ENCODE measurements around the gene CATSPERE. TPM values are rescaled to one million over a fixed set of nuclear protein-coding genes. Genes with fewer than 3 reads are reported as not detected.

CATSPERE gene
- total and polyA plus RNA-seq, 2 of the 8 experiments (the other 6 are each of a cell fraction or from before 2014, with no cell fraction given) = 0.05 to 0.45 TPM

DNA sequence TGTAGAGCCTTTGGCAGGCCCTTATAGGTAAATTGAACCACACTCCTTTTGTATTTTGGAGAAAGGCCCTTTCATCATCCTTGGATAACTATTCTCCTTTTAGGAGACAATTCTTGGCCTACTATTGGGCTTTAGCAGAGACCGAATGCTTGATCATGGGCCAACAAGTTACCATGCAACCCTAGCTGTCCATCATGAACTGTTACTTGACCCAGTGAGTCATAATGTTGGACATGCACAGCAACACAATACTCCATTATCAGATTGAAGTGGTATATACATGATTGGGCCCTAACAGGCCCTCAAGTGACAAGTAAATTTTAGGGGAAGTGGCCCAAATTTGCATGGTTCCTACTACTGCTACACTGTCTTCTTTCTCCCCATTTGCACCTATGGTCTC is 84.4 kb downstream of the CATSPERE start:
- Histone ChIP-seq H4K5ac (ENCODE audit: insufficient read length, low read depth, low read length) (no peak overlapping the region), H3K27me3 (replicated peaks in 1 of 4; ENCODE audit: control insufficient read depth in 3 of 4, extremely low read depth in 1 of 4, insufficient read depth in 3 of 4, low read length in 3 of 4) (no peaks in the 10 kb centered on the region), H4K8ac (ENCODE audit: extremely low read depth, insufficient read depth, low read length) (no peak overlapping the region), H2BK120ac (replicated peaks; ENCODE audit: low read depth, low read length) (no peak overlapping the region), H3K4me3 (ENCODE audit: extremely low read depth in 1 of 4, insufficient read depth in 2 of 4, low read depth in 3 of 4, low read length in 4 of 4) (no peak overlapping the region), H3K4me1 (replicated peaks in 1 of 4; ENCODE audit: control insufficient read depth in 3 of 4, insufficient read depth in 4 of 4, low read length in 3 of 4) (no peaks in the 10 kb centered on the region), H4K20me1 (replicated peaks in 1 of 2; ENCODE audit: control insufficient read depth in 1 of 2, insufficient read depth in 2 of 2, low read length in 2 of 2) (no peaks in the 10 kb centered on the region), H3K36me3 (ENCODE audit: control insufficient read depth in 2 of 4, insufficient read depth in 4 of 4, low read length in 3 of 4) (no peaks in the 10 kb centered on the region), H2BK12ac (ENCODE audit: low read depth, low read length) (no peak overlapping the region), H3K4me2 (ENCODE audit: insufficient read depth in 1 of 2, low read depth in 2 of 2, low read length in 2 of 2) (no peak overlapping the region), H3K23me2 (ENCODE audit: low read depth, low read length) (no peaks in the 10 kb centered on the region), H3K79me1 (ENCODE audit: low read depth, low read length) (no peaks in the 10 kb centered on the region), H3K56ac (replicated peaks; ENCODE audit: insufficient read length, low read depth, low read length) (no peak overlapping the region), H2AFZ (ENCODE audit: low read length) (no peak overlapping the region), H3K9ac (replicated peaks in 1 of 4; ENCODE audit: extremely low read depth in 1 of 4, low read depth in 3 of 4, low read length in 3 of 4) (no peak overlapping the region), H3K23ac (ENCODE audit: insufficient read length) (no peak overlapping the region), H3K14ac (ENCODE audit: insufficient read length) (no peak overlapping the region), H3K27ac (ENCODE audit: low read depth, low read length) (no peak overlapping the region), H2BK20ac (ENCODE audit: low read length) (no peak overlapping the region), H2BK5ac (ENCODE audit: low read depth, low read length) (no peak overlapping the region), H3K9me3 (ENCODE audit: insufficient read depth in 2 of 2, low read depth in 1 of 2, low read length in 1 of 2) (peaks cover 2 to 3% of the 10 kb centered on the region in 2 experiments; a peak in 1 of 4 replicates), H3K79me2 (ENCODE audit: control insufficient read depth in 1 of 2, insufficient read depth in 2 of 2, low read length in 2 of 2) (no peaks in the 10 kb centered on the region), H3K4ac (replicated peaks; ENCODE audit: insufficient read length, low read depth, low read length) (no peak overlapping the region), H4K91ac (replicated peaks; ENCODE audit: insufficient read length, low read length) (no peak overlapping the region), H2AK5ac (ENCODE audit: low read depth, low read length) (no peak overlapping the region), H3K18ac (ENCODE audit: extremely low read depth, low read length) (no peak overlapping the region), H2BK15ac (ENCODE audit: low read length) (no peak overlapping the region)
- FAIRE-seq (no peak), DNase-seq (ENCODE audit: low read depth in 1 of 2, low spot score in 2 of 2) (no peak)
- ChIA-PET CTCF (ENCODE audit: partially characterized antibody) (interaction anchor here (1.3 kb wide), 1 partner anchor 251 kb away, joined by 3 read pairs; no protein-coding TSS in a partner anchor), POLR2A (ENCODE audit: partially characterized antibody) (no interaction called here)
- TF ChIP-seq JUN (IDR thresholded peaks at IDR 0.05; ENCODE audit: low read depth, low read length) (no peak), CHD2 (IDR thresholded peaks at IDR 0.05; ENCODE audit: low read length) (no peak), NANOG (IDR thresholded peaks at IDR 0.05; ENCODE audit: insufficient read depth, low read depth, low read length, poor library complexity, severe bottlenecking) (no peak), CREB1 (IDR thresholded peaks at IDR 0.05) (no peak), SAP30 (IDR thresholded peaks at IDR 0.05; ENCODE audit: insufficient read depth, insufficient replicate concordance, low read length) (no peak), CEBPB (IDR thresholded peaks at IDR 0.05; ENCODE audit: low read depth, low read length) (no peak), FOSL1 (IDR thresholded peaks at IDR 0.05; ENCODE audit: insufficient read depth, low read depth, low read length) (no peak), RNF2 (IDR thresholded peaks at IDR 0.05; ENCODE audit: borderline replicate concordance, low read depth, low read length, missing control alignments, poor library complexity, severe bottlenecking) (no peak)
- TF ChIP-seq, protein P1, sequence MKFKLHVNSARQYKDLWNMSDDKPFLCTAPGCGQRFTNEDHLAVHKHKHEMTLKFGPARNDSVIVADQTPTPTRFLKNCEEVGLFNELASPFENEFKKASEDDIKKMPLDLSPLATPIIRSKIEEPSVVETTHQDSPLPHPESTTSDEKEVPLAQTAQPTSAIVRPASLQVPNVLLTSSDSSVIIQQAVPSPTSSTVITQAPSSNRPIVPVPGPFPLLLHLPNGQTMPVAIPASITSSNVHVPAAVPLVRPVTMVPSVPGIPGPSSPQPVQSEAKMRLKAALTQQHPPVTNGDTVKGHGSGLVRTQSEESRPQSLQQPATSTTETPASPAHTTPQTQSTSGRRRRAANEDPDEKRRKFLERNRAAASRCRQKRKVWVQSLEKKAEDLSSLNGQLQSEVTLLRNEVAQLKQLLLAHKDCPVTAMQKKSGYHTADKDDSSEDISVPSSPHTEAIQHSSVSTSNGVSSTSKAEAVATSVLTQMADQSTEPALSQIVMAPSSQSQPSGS (IDR thresholded peaks at IDR 0.05; ENCODE audit: low read length) = no peak
- TF ChIP-seq, protein P2, sequence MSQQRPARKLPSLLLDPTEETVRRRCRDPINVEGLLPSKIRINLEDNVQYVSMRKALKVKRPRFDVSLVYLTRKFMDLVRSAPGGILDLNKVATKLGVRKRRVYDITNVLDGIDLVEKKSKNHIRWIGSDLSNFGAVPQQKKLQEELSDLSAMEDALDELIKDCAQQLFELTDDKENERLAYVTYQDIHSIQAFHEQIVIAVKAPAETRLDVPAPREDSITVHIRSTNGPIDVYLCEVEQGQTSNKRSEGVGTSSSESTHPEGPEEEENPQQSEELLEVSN (IDR thresholded peaks at IDR 0.05) = no peak
- WGBS, 2 experiments (ENCODE audit: extremely low coverage in 1 of 2, insufficient coverage in 1 of 2, insufficient read length in 1 of 2, insufficient replicate concordance in 2 of 2, low coverage in 1 of 2, low lambda C conversion rate in 2 of 2, missing lambda C conversion rate in 1 of 2) = 100% methylated on average over 1 of the region's 1 CpG; no CpG with 5 or more reads in 1 of the 2 experiments
